GM18951 (cell line): ENCODE data around the gene FRMD4A.
"Not testable (repeated sequence)": the region's sequence is repeated elsewhere in the genome, so short reads cannot be mapped to it uniquely, and the experiment has no call there.

Experiments
- POLR2A ChIP-seq: IDR thresholded peaks from 4 replicates; pipeline ENCODE4 v1.6.1; 2011; ENCODE audit warnings: mild to moderate bottlenecking; ENCODE audit not compliant: insufficient read length, insufficient read depth; ENCODE audit errors: extremely low read depth
- in situ Hi-C: fragments of 300-500 bp; cut with MboI; formaldehyde crosslinking; loops from one replicate; pipeline ENCODE4 v1.12.0; 2022; ENCODE audit warnings: low sequenced_read_pairs, mixed read lengths, inconsistent platforms; ENCODE audit not compliant: unreplicated experiment

FRMD4A gene

GRCh38 chr10:14259696-14260566, 70.8 kb downstream of the FRMD4A start:
- TF ChIP-seq POLR2A = no peak
- in situ Hi-C loops = no loop called here

- TF ChIP-seq POLR2A = no peak
- in situ Hi-C loops = no loop called here
Measured at GRCh38 chr10:14254368-14254767, 76.4 kb downstream of the FRMD4A start.

- in situ Hi-C loops = no loop called here
- TF ChIP-seq POLR2A = no peak
Measured at GRCh38 chr10:14253711-14254110, 77.0 kb downstream of the FRMD4A start.

GRCh38 chr10:14253079-14253478, 77.6 kb downstream of the FRMD4A start:
- TF ChIP-seq POLR2A = no peak
- in situ Hi-C loops = no loop called here

- in situ Hi-C loops = no loop called here
- TF ChIP-seq POLR2A = no peak
Measured at GRCh38 chr10:14250496-14251076, 80.1 kb downstream of the FRMD4A start.

GRCh38 chr10:14247377-14248116, 83.2 kb downstream of the FRMD4A start:
- in situ Hi-C loops = no loop called here
- no peak for TF ChIP-seq POLR2A

- in situ Hi-C loops = no loop called here
Measured at GRCh38 chr10:14244801-14245211, 85.9 kb downstream of the FRMD4A start.

GRCh38 chr10:14244147-14244546, 86.6 kb downstream of the FRMD4A start:
- no peak for TF ChIP-seq POLR2A
- in situ Hi-C loops = no loop called here

More at GRCh38 chr10:14244801-14245211, 85.9 kb downstream of the FRMD4A start:
- no peak for TF ChIP-seq POLR2A

GRCh38 chr10:14243221-14243620, 87.5 kb downstream of the FRMD4A start:
- no peak for TF ChIP-seq POLR2A
- in situ Hi-C loops = no loop called here

- in situ Hi-C loops = no loop called here
- TF ChIP-seq POLR2A = no peak
Measured at GRCh38 chr10:14241196-14241595, 89.5 kb downstream of the FRMD4A start.

GRCh38 chr10:14240253-14241189, 90.2 kb downstream of the FRMD4A start:
- in situ Hi-C loops = no loop called here
- TF ChIP-seq POLR2A = no peak

- in situ Hi-C loops = not testable (repeated sequence)
Measured at GRCh38 chr10:14238659-14239058, 92.1 kb downstream of the FRMD4A start.
